Liver (tissue), 3 donors: ENCODE data around the gene FILIP1L.

Experiments used
- GABPA ChIP-seq, 2 donors: IDR thresholded peaks in 1 of 2; conservative IDR thresholded peaks in 1 of 2; 2 replicates each; pipeline ENCODE4 v1.6.1; 2016; ENCODE audit warnings: antibody characterized with exemption in 2 of 2, mild to moderate bottlenecking in 1 of 2, moderate library complexity in 1 of 2
- JUND ChIP-seq, 2 donors: IDR thresholded peaks; 2 replicates each; pipeline ENCODE4 v1.6.1; 2016; ENCODE audit warnings: antibody characterized with exemption in 2 of 2
- NR2F2 ChIP-seq: IDR thresholded peaks from 2 replicates; pipeline ENCODE4 v1.6.1; 2016; ENCODE audit warnings: antibody characterized with exemption
- RAD21 ChIP-seq, 2 donors: IDR thresholded peaks; 2 replicates each; pipeline ENCODE4 v1.6.1; 2016; ENCODE audit warnings: antibody characterized with exemption in 2 of 2, mild to moderate bottlenecking in 2 of 2
- RXRA ChIP-seq, 2 donors: IDR thresholded peaks; 2 replicates each; pipeline ENCODE4 v1.6.1; 2017 to 2018; ENCODE audit warnings: antibody characterized with exemption in 2 of 2, mild to moderate bottlenecking in 1 of 2
- SP1 ChIP-seq: IDR thresholded peaks from 2 replicates; pipeline ENCODE4 v1.6.1; 2018; ENCODE audit warnings: antibody characterized with exemption, mild to moderate bottlenecking
- TAF1 ChIP-seq: conservative IDR thresholded peaks from 2 replicates; pipeline ENCODE4 v1.6.1; 2016; ENCODE audit warnings: antibody characterized with exemption, mild to moderate bottlenecking
- YY1 ChIP-seq: IDR thresholded peaks from 2 replicates; pipeline ENCODE4 v1.6.1; 2016; ENCODE audit warnings: antibody characterized with exemption, mild to moderate bottlenecking
- TF ChIP-seq, protein P1 (sequence below): fragments of 150-350 bp; IDR thresholded peaks from 2 replicates; pipeline ENCODE4 v1.5.1; 2017; ENCODE audit warnings: improper control_type of control experiment, low read depth, low read length; ENCODE audit not compliant: missing input control
- TF ChIP-seq, protein P2 (sequence below): IDR thresholded peaks from 2 replicates; pipeline ENCODE4 v1.6.1; 2016; ENCODE audit warnings: antibody characterized with exemption
- TF ChIP-seq, protein P3 (sequence below): IDR thresholded peaks from 2 replicates; pipeline ENCODE4 v1.6.1; 2016; ENCODE audit warnings: antibody characterized with exemption
- TF ChIP-seq, protein P4 (sequence below): IDR thresholded peaks from 2 replicates; pipeline ENCODE4 v1.6.1; 2016; ENCODE audit warnings: antibody characterized with exemption, mild to moderate bottlenecking
- TF ChIP-seq, protein P5 (sequence below): IDR thresholded peaks from 2 replicates; pipeline ENCODE4 v1.6.1; 2016; ENCODE audit warnings: antibody characterized with exemption
- donor health status: healthy.
- donor health status: healthy.

DNA sequence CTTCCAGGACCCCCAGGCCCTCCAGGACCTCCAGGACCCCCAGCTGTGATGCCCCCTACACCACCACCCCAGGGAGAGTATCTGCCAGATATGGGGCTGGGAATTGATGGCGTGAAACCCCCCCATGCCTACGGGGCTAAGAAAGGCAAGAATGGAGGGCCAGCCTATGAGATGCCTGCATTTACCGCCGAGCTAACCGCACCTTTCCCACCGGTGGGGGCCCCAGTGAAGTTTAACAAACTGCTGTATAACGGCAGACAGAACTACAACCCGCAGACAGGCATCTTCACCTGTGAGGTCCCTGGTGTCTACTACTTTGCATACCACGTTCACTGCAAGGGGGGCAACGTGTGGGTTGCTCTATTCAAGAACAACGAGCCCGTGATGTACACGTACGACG is 318.7 kb downstream of the FILIP1L start:
- TF ChIP-seq, protein P1, sequence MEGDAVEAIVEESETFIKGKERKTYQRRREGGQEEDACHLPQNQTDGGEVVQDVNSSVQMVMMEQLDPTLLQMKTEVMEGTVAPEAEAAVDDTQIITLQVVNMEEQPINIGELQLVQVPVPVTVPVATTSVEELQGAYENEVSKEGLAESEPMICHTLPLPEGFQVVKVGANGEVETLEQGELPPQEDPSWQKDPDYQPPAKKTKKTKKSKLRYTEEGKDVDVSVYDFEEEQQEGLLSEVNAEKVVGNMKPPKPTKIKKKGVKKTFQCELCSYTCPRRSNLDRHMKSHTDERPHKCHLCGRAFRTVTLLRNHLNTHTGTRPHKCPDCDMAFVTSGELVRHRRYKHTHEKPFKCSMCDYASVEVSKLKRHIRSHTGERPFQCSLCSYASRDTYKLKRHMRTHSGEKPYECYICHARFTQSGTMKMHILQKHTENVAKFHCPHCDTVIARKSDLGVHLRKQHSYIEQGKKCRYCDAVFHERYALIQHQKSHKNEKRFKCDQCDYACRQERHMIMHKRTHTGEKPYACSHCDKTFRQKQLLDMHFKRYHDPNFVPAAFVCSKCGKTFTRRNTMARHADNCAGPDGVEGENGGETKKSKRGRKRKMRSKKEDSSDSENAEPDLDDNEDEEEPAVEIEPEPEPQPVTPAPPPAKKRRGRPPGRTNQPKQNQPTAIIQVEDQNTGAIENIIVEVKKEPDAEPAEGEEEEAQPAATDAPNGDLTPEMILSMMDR, result no peak
- TF ChIP-seq TAF1, result no peak
- TF ChIP-seq JUND (IDR thresholded peaks at IDR 0.05), result no peak
- TF ChIP-seq, protein P2, sequence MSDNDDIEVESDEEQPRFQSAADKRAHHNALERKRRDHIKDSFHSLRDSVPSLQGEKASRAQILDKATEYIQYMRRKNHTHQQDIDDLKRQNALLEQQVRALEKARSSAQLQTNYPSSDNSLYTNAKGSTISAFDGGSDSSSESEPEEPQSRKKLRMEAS, result no peak
- TF ChIP-seq, protein P3, sequence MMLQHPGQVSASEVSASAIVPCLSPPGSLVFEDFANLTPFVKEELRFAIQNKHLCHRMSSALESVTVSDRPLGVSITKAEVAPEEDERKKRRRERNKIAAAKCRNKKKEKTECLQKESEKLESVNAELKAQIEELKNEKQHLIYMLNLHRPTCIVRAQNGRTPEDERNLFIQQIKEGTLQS, result no peak
- TF ChIP-seq, protein P4, sequence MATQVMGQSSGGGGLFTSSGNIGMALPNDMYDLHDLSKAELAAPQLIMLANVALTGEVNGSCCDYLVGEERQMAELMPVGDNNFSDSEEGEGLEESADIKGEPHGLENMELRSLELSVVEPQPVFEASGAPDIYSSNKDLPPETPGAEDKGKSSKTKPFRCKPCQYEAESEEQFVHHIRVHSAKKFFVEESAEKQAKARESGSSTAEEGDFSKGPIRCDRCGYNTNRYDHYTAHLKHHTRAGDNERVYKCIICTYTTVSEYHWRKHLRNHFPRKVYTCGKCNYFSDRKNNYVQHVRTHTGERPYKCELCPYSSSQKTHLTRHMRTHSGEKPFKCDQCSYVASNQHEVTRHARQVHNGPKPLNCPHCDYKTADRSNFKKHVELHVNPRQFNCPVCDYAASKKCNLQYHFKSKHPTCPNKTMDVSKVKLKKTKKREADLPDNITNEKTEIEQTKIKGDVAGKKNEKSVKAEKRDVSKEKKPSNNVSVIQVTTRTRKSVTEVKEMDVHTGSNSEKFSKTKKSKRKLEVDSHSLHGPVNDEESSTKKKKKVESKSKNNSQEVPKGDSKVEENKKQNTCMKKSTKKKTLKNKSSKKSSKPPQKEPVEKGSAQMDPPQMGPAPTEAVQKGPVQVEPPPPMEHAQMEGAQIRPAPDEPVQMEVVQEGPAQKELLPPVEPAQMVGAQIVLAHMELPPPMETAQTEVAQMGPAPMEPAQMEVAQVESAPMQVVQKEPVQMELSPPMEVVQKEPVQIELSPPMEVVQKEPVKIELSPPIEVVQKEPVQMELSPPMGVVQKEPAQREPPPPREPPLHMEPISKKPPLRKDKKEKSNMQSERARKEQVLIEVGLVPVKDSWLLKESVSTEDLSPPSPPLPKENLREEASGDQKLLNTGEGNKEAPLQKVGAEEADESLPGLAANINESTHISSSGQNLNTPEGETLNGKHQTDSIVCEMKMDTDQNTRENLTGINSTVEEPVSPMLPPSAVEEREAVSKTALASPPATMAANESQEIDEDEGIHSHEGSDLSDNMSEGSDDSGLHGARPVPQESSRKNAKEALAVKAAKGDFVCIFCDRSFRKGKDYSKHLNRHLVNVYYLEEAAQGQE, result no peak
- no peak for TF ChIP-seq GABPA (IDR thresholded peaks at IDR 0.05 in 1 of 2, conservative IDR thresholded peaks at IDR 0.05 in 1 of 2)
- TF ChIP-seq RAD21 (IDR thresholded peaks at IDR 0.05), result no peak
- no peak for TF ChIP-seq RXRA (IDR thresholded peaks at IDR 0.05)
- no peak for TF ChIP-seq YY1
- no peak for TF ChIP-seq SP1
- TF ChIP-seq NR2F2, result no peak
- TF ChIP-seq, protein P5, sequence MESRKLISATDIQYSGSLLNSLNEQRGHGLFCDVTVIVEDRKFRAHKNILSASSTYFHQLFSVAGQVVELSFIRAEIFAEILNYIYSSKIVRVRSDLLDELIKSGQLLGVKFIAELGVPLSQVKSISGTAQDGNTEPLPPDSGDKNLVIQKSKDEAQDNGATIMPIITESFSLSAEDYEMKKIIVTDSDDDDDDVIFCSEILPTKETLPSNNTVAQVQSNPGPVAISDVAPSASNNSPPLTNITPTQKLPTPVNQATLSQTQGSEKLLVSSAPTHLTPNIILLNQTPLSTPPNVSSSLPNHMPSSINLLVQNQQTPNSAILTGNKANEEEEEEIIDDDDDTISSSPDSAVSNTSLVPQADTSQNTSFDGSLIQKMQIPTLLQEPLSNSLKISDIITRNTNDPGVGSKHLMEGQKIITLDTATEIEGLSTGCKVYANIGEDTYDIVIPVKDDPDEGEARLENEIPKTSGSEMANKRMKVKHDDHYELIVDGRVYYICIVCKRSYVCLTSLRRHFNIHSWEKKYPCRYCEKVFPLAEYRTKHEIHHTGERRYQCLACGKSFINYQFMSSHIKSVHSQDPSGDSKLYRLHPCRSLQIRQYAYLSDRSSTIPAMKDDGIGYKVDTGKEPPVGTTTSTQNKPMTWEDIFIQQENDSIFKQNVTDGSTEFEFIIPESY, result no peak
